GM21786 (cell line): ENCODE data around the gene CCDC170.
"Not testable (repeated sequence)": the region's sequence is repeated elsewhere in the genome, so short reads cannot be mapped to it uniquely, and the experiment has no call there.

ENCODE experiments used
- ATAC-seq: cut with Tn5 transposase; IDR thresholded peaks from one replicate; pipeline ENCODE4 v1.9.1; 2021; ENCODE audit not compliant: unreplicated experiment

Gene CCDC170

DNA sequence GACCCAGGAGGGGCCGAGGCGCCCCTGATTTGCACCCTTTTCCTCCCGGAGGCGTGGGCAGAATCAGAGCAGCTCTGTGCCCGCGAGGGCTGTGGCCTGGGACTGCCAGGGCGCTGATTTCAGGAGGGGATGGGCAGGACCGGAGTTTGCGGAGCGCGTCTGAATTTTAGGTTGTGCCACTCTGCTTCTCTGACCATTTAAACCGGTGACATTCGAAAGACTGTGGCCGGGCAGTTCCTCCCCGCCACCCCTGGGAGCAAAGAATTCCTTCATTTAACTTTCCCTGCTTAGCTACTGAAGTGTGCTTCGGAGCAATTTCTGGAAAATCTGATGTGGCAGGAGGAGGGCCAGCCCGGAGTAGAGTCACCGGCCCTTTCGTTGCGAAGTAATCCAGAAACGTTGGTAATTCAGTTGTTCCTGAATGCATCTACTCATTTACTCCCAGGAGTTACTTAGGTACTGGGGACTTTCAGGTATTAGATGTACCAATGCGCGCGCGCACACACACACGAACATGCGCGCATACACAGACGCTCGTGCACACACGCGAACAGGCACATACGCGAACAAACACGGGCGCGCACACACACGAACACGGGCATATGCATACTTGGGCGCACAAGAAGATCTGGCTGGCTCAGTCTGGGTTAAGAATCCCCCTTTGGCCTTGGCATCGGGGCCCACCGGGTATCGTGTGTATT lies 568 bp downstream of the CCDC170 start:
- ATAC-seq, result no peak

DNA sequence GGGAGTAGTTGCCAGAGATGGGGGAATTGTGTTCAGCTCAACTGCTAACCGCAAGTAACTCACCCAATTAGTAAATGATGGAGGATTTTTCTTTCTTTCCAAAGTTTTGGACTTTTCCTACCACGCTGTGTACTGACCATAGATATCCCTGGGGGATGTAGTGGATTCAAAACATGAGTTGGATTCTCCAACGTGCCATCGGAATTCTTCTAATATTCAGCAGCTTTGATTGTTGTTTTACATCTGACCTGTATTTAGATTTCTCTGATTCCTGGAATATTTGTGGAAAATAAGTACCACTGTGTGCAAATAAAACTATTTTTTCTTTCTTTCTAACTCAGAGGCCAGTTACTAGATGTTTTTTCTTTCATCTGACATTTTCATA lies 1.1 kb downstream of the CCDC170 start:
- no peak for ATAC-seq

DNA sequence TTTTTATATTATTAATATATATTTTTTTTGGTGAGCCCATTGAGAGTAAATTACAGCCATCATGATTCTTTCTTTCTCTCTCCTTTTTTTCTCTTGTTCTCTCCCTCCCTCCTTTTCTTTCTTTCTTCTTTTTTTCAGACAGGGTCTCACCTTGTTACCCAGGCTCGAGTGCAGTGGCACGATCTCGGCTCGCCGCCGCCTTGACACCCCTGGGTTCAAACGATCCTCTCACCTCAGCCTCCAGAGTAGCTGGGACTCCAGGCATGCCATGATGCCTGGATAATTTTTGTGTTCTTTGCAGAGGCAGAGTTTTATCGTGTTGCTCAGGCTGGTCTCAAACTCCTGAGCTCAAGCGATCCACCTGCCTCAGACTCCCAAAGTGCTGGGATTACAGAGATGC lies 1.6 kb downstream of the CCDC170 start:
- ATAC-seq, result no peak

DNA sequence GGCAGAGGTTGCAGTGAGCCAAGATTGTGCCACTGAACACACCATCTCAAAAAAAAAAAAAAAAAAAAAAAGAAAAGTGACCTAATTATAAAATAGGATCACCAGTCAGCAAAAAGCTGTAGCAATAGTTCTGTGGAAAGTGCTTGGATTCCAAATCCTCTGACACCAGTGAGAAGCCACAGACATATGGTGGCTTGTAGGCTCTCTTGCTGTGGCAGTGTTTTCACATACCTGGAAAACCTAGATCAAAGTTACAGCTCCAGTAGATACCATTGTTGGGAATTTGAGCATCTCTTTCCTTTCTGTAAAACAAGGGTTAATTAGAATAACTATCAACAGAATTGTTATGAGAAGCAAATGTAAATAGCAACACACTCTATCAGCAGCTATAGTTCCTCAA lies 4.1 kb downstream of the CCDC170 start:
- peak; percentile 16 for ATAC-seq

DNA sequence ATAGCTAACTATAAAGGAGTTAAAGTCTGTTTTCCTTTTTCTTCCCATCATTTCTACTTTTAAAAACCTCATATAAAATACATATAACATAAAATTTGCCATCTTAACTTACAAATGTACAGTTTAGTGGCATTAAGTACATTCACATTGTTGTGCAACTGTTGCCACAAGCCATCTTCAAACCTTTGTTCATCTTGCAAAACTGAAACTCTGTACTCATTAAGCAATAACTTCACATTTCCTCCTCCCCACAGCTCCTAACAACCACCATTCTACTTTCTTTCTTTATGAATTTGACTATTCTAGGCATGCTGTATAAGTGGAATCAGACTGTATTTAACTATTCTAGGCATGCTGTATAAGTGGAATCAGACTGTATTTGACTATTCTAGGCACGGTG lies 4.5 kb downstream of the CCDC170 start:
- peak; percentile 68 for ATAC-seq

DNA sequence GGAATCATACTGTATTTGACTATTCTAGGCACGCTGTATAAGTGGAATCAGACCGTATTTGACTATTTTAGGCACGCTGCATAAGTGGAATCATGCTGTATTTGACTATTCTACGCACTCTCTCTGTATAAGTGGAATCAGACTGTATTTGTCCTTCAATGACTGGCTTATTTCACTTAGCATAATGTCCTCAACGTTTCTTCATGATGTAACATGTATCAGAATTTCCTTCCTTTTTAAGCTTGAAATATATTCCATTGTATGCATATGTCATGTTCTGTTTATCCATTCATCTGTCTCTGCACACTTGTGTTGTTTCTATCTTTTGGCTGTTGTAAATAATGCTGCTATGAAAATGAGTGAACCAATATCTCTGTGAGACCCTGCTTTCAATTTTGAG lies 5.7 kb downstream of the CCDC170 start:
- ATAC-seq, result no peak

DNA sequence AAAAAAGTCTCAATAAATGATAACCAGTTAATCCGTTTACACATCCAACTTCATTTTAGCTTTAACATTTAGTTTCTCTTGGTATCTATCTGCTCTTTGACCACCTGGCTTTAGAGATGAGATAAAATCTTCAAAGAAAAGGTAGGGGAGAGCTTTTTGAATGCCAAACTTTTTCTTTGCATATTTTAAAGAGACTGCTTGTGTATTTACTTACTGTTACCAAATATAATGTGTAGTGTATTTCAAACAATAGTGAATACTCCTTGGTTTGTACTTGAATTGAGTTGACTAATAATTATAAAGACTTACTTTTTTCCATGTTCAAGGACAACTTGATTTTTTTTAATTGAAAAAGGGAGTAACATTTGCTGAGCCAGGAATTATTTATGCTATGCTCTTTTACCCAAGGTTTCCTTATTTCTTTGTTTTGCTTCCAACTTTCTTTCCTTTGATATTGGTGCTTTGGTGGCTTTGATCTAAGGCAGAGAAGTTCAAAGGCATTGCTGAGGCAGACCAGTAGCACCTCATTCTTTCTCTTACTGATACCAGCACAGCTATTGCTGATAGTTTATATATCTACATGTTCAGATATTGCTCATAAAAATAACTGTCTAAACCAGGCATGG lies 7.8 kb downstream of the CCDC170 start:
- no peak for ATAC-seq

DNA sequence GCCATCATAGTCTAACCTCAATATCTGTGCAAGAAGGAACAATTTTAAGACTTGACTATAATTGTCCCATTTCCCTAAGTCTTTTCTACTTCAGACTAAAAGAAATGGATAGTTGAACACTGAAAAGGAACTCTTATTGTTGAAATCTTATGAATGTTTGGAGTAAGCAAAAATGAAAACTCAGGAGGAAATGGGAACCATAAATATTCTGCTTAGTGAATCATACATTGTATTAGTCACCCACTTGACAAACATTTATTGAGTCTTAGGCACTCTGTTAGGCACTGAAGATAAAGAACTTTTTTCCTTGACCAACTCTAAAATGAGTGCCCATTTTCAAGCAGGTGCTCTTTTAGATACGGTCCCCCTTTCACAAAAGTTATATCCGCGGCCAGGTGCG lies 8.7 kb downstream of the CCDC170 start:
- no peak for ATAC-seq

DNA sequence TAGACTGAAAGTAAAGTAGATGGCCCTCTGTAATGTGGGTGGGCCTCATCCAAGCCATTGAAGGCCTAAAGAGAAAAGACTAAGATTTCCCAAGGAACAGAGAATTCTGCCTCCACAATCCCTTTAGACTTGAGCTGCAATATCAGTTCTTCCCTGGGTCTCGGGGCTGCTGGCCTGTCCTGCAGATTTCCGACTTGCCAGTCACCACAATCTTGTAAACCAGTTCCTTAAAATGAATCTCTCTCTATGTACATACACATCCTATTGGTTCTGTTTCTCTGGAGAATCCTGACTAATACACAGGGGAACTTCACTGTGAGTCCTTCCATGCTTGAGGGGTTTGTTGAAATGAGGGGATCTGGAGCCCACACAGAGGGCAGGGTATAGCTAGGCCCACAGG lies 12.9 kb downstream of the CCDC170 start:
- no peak for ATAC-seq

DNA sequence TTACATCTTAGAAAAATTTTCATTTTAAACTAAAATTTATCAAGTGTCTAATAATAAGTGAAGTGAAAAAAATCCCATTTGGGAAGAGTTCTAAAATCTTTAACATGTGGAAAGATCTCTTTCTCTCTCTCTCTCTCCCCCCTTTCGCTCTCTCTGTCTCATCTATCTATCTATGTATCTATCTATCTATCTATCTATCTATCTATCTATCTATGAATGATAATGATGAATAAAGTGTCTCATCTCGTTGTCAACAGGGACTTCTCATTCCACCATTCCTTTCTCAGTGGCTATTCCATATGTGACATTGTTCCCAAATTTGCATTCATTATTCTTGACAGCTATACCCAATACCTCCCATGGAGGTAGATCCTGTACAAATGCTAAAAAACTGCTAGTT lies 15.2 kb downstream of the CCDC170 start:
- ATAC-seq, result no peak

DNA sequence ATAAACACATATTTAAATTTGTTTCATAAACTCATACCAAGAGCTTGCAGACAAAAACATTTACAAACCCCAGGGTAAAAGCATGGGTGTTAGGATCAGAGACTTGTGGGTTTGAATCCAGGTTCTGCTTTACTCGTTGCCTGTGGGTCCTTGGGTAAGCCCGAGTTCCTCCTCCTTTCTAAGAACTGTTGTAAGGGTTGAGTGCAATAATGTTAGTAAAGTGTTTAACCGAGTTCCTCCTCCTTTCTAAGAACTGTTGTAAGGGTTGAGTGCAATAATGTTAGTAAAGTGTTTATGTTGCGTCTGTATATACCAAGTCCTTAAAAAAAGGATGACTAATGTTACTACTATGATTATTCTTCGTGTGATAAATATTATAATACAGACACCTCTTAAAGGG lies 18.7 kb downstream of the CCDC170 start:
- no peak for ATAC-seq

DNA sequence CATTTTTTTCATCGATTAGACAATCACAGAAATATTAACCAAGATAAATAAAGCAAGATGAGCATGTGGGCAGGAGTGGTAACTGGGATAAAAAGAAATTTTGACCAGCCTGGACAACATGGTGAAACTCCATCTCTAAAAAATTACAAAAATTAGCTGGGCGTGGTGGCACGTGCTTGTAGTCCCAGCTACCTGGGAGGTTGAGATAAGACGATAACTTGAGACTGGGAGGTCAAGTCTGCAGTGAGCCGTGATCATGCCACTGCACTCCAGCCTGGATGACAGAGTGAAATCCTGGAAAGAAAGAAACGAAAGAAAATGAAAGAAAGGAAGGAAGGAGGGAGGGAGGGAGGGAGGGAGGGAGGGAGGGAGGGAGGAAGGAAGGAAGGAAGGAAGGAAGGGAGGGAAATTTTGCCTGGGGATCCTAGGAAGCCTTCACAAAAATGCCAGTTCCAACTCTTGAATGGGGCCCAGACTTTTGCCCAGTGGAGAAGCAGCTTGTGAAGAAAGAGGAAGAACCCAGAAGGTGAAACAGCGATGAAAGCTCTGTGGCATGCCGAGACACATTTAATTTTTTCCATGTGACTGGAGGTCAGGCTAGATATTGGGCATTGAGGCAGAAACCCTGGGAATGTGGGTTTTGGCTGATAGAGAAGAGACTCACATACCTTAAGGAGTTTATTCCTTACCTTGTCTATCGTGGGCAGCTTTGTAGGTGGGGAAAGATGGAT lies 20.3 kb downstream of the CCDC170 start:
- no peak for ATAC-seq

DNA sequence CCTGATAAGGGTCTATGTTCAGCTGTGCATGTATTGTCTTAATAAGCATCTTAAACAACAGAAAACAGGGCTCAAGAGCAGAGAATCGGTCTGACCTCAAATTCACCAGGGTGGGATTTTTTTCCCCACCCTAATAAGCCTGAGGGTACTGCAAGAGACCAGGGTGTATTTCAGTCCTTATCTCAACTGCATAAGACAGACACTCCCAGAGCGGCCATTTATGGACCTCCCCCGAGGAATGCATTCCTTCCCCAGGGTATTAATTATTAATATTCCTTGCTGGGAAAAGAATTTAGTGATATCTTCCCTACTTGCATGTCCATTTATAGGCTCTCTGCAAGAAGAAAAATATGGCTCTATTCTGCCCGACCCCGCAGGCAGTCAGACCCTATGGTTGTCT lies 25.2 kb downstream of the CCDC170 start:
- ATAC-seq, result not testable (repeated sequence)

DNA sequence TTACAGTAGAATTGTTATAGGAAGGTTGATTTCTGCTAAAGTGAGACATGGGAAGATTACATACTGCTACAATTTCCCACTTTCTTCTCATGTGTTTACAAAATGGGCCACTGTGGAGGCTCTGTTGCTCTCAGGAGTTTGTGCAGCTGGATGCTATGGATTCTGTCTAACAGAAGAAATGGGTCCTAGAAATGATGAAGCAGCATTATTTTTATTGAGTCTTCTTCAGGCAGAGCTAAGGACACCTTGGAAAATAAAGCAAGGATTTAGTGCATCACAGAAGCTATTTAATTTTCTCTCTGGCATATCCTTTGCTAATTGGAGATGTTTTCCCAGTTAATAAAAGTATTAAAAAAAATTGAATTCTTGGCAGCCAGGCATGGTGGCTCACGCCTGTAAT lies 29.2 kb downstream of the CCDC170 start:
- ATAC-seq, result no peak

DNA sequence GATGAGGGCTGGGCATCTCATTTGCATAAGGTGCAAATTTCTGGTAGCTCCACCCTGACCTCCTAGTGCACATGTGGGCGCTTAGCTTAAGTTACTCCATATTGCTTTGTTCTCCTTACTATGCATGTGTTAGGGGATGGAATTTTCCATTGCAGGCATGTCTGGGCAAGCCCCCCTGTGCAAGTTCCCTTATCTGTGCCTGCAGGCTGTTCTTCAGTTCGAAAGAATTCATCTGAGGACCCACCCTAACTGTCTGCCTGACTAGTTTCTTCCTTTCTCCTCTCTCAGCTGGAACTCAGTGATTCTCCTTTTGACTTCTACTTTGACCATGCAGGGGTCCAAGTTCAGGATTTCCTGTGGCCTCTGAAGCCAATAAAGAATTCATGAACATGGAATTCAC lies 30.2 kb downstream of the CCDC170 start:
- no peak for ATAC-seq

DNA sequence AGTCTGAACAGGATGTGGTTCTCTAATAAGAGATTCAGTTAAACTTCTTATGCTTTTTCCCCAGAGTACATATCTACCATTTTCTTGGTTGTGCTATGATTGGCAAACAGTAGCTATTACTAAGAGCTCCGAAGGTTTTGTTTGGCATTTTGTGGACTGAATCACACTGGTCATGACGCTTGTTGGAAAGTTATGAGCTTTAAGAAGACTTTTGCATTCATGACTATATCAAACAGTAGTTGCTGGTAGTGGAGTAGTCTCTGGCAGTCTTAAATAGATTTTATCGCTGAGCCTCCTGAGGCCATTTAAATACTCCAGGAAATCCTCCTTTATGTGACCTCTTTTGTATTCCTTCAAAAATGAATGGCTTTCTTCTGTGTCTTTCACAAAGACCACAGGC lies 40.8 kb downstream of the CCDC170 start:
- no peak for ATAC-seq

DNA sequence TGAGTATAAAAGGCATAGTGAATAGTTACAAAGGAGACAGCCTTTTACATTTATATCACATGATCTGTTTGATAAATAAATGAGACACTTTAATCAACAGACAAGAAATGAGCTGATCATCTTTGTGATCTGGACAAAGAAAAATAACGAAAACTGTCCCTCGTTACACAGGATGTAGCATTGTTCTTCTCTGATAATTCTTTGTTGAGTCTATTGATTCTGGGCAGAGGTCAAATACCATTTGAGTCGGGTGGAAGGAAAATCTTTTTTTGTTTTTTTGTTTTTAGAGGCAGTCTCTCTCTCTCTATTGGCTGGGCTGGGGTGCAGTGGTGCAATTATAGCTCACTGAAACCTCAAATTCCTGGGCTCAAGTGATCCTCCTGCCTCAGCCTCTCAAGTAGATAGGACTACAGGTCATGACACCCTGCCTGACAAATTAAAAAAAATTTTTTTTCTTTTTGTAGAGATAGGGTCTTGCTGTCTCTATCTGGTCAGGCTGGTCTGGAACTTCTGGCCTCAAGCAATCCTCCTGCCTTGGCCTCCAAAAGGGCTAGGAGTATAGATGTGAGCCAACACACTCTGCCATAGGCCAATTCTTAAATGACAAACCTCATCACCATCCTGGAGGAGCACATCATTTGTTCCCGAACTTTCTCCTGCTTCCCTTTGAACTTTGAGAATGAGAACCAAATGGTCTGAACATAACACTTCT lies 41.8 kb downstream of the CCDC170 start:
- ATAC-seq, result no peak

DNA sequence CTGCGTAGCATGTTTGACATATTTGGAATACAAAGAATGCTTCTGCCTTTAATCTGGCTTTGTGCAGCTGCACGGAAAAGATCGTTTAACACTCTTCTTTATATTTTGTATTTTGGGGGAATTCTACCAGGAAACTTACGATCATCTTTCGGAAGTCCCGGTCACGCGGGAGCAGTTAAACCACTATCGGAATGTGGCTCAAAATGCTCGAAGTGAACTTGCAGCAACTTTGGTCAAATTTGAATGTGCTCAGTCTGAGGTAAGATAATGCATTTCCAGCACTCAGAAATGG lies 42.3 kb downstream of the CCDC170 start:
- no peak for ATAC-seq

DNA sequence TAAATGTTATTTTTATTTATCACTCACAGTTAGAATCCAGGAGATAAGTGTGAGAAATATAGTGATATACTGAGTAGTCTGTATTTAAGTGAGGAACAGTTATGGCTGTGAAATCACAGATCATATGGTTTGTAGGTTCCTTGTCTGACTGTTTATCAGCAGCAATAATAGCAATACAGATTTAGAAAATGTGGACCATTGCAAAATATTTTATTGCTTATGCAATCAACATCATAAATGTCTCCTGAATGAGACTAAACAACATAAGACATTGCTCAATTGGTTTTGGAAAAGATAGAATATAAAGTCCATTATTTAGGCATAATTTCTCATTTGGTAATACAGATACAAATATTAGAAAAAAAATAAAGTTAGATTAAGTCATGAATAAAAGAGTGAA lies 43.7 kb downstream of the CCDC170 start:
- no peak for ATAC-seq

DNA sequence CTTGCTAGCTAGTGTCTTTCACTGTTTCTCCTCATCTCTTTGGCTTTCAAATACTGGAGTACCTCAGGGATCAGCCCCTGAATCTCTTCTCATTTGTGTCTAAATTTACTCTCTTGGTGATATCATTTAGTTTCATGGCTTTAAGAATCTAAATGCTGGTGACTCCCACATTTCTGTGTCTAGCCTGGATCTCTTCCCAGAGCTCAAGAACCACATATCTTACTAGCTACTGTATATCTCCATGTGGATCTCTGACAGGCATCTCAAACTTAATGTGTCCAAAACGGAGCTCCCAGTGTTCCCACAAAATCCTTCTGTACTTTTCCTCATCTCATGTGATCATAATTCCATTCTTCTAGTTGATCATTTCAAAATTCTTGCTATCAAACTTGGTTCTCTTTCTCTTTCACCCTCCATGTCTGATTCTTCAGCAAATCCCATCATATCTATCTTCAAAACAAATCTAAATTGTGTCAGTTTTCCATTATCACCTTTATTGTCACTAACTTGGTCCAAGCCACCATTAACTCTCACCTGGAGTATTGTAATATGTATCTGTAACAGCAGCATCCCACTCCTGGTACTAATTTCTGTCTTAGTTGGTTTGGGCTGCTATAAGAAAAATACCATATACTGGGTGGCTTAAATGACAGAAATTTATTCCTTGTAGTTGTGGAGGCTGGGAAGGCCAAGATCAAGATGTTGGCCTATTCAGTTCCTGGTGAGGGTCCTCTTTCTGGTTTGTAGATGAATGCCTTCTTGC lies 45.9 kb downstream of the CCDC170 start:
- no peak for ATAC-seq

DNA sequence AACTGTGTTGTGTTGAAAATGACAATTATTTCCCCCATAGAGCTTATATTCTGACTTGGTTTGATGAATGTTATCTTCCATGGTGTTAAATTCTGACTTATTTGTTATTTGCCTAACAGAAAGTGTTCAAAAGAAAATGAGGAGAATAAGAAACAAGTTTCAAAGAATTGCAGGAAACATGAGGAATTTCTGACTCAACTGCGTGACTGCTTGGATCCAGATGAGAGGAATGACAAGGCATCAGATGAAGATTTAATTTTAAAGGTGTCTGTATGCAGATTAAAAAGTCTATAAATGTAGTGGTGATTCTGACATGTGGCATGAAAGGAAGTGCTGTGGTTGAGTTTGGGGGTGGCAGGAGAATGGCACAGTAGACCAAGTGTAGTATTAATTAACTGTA lies 50.6 kb downstream of the CCDC170 start:
- no peak for ATAC-seq
